Left lung (tissue), 10 donors: ENCODE results near the gene SSC5D. TPM values are rescaled to one million over a fixed set of nuclear protein-coding genes. Genes with fewer than 3 reads are reported as not detected.

Experiments
- ATAC-seq: fragments of 200-7000 bp; cut with Tn5 transposase; one replicate; pipeline ENCODE4 v1.9.1; 2020; ENCODE audit warnings: moderate library complexity
- DNase-seq, 4 donors: peaks; one replicate each; pipeline ENCODE4 v3.0.0-alpha.2; 2013 to 2020
- H3K27ac ChIP-seq, 2 donors: fragments of 200-600 bp; sonication (generic) in 1 of 2; one replicate each; pipeline versions ENCODE4 v1.5.0 to v1.8.0; 2020 to 2021
- H3K27me3 ChIP-seq, 2 donors: fragments of 200-600 bp; sonication (generic) in 1 of 2; one replicate each; pipeline versions ENCODE4 v1.5.0 to v1.8.0; 2020 to 2021
- H3K36me3 ChIP-seq, 2 donors: fragments of 200-600 bp; sonication (generic) in 1 of 2; one replicate each; pipeline versions ENCODE4 v1.5.0 to v1.8.0; 2020 to 2021
- H3K4me1 ChIP-seq, 2 donors: fragments of 200-600 bp; one replicate each; pipeline ENCODE4 v1.8.0; 2021
- H3K4me3 ChIP-seq, 2 donors: fragments of 200-600 bp; sonication (generic) in 1 of 2; one replicate each; pipeline versions ENCODE4 v1.5.0 to v1.8.0; 2020 to 2021; ENCODE audit warnings: mild to moderate bottlenecking in 1 of 2
- H3K9me3 ChIP-seq, 2 donors: fragments of 200-600 bp; sonication (generic) in 1 of 2; one replicate each; pipeline versions ENCODE4 v1.5.0 to v1.8.0; 2020 to 2021
- intact Hi-C, 2 donors: fragments of 100-400 bp; cut with DNase I; formaldehyde crosslinking; loops; one replicate each; pipeline versions ENCODE4 v1.11.2 to v1.14.2; 2022
- polyA plus RNA-seq, 6 donors: library from polyadenylated mRNA; unstranded; fragments of 120-200 nt; gene quantifications; one replicate each; pipeline ENCODE4 v1.2.1, GENCODE V29; 2013; ENCODE audit not compliant: insufficient read length in 6 of 6
- total RNA-seq, 2 donors: library from RNA; stranded (reverse); fragmentation: NEBNext Ultra II Directional; extraction: Animal tissue kit (Norgen Biotek cat#: 25700); gene quantifications; one replicate each; pipeline ENCODE4 v1.2.1, GENCODE V29; 2021
- TF ChIP-seq, protein P1 (sequence below), 2 donors: fragments of 200-600 bp; sonication (generic) in 1 of 2; IDR thresholded peaks; one replicate each; pipeline versions ENCODE4 v1.5.0 to v1.8.0; 2021; ENCODE audit warnings: antibody characterized with exemption in 2 of 2
- donor health status: DM: no; HTN: yes; CAD: no.
- donor health status: DM: no; HTN: no; CAD: no.

SSC5D gene
- total and polyA plus RNA-seq, 8 donors, result 4.1 to 45.9 (median 8.0) TPM

DNA sequence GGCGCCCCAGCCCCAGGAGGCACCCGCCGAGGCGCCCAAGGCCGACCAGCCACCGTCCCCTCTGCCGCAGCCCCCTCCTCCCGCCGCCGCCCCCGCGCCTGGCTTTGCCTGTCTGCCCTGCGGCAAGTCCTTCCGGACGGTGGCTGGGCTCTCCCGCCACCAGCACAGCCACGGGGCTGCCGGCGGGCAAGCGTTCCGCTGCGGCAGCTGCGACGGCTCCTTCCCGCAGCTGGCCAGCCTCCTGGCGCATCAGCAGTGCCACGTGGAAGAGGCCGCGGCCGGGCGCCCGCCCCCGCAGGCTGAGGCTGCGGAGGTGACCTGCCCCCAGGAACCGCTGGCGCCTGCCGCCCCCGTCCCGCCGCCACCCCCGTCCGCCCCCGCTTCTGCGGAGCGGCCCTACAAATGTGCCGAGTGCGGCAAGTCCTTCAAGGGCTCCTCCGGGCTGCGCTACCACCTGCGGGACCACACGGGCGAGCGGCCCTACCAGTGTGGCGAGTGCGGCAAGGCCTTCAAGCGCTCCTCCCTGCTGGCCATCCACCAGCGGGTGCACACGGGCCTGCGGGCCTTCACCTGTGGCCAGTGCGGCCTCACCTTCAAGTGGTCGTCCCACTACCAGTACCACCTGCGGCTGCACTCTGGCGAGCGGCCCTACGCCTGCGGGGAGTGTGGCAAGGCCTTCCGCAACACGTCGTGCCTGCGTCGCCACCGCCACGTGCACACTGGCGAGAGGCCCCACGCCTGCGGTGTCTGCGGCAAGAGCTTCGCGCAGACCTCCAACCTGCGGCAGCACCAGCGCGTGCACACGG is 5.9 kb upstream of the SSC5D start:
- intact Hi-C loops, result no loop called here
- peaks cover 0 to 19% of the 10 kb centered on the region in 2 donors for H3K27me3 ChIP-seq
- peaks cover 0 to 36% of the 10 kb centered on the region in 2 donors for H3K36me3 ChIP-seq
- H3K4me1 ChIP-seq, result peaks cover 20 to 38% of the 10 kb centered on the region in 2 donors
- no peak overlapping the region for H3K27ac ChIP-seq
- no peaks in the 10 kb centered on the region for H3K9me3 ChIP-seq
- TF ChIP-seq, protein P1, sequence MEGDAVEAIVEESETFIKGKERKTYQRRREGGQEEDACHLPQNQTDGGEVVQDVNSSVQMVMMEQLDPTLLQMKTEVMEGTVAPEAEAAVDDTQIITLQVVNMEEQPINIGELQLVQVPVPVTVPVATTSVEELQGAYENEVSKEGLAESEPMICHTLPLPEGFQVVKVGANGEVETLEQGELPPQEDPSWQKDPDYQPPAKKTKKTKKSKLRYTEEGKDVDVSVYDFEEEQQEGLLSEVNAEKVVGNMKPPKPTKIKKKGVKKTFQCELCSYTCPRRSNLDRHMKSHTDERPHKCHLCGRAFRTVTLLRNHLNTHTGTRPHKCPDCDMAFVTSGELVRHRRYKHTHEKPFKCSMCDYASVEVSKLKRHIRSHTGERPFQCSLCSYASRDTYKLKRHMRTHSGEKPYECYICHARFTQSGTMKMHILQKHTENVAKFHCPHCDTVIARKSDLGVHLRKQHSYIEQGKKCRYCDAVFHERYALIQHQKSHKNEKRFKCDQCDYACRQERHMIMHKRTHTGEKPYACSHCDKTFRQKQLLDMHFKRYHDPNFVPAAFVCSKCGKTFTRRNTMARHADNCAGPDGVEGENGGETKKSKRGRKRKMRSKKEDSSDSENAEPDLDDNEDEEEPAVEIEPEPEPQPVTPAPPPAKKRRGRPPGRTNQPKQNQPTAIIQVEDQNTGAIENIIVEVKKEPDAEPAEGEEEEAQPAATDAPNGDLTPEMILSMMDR (IDR thresholded peaks at IDR 0.05), result no peak
- DNase-seq, result peak in 1 of 4 donors; percentile 76
- no peak for ATAC-seq
- no peak overlapping the region for H3K4me3 ChIP-seq

DNA sequence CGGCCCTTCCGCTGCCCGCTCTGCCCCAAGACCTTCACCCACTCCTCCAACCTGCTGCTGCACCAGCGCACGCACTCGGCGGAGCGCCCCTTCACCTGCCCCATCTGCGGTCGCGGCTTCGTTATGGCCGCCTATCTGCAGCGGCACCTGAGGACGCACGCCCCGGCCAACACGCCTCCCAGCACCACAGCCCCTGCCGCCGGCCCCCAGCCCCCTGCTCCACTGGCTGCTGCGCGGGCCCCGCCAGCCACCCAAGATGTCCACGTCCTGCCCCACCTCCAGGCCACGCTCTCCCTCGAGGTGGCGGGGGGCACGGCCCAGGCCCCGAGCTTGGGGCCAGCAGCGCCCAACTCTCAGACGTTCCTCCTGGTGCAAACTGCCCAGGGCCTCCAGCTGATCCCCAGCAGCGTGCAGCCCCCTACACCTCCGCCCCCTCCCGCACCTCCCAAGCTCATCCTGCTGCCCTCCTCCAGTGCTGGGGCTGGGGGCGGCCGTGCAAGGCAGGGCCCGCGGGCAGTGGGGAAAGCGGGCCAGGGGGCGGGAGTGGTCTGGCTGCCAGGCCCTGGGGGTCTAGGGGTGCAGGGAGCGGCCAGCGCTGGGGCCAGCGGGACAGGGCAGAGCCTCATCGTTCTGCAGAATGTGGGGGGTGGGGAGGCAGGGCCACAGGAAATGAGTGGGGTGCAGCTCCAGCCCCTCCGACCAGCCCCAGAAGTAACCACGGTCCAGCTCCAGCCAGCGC is 5.1 kb upstream of the SSC5D start:
- peaks cover 0 to 36% of the 10 kb centered on the region in 2 donors for H3K36me3 ChIP-seq
- DNase-seq (peak in 1 of 4 donors; percentile 79), ATAC-seq (no peak)
- H3K27me3 ChIP-seq, result peaks cover 0 to 19% of the 10 kb centered on the region in 2 donors
- intact Hi-C loops, result no loop called here
- no peak overlapping the region for H3K27ac ChIP-seq
- peaks cover 16 to 30% of the 10 kb centered on the region in 2 donors for H3K4me1 ChIP-seq
- no peaks in the 10 kb centered on the region for H3K9me3 ChIP-seq
- TF ChIP-seq, protein P1 (IDR thresholded peaks at IDR 0.05), result no peak
- no peak overlapping the region for H3K4me3 ChIP-seq

GRCh38 chr19:55483706-55484592 is 4.3 kb upstream of the SSC5D start:
- ATAC-seq, result no peak
- intact Hi-C loops, result no loop called here
- Histone ChIP-seq H3K27ac (no peak overlapping the region), H3K9me3 (no peaks in the 10 kb centered on the region), H3K4me3 (peak overlapping the region in 1 of 2 donors; percentile 51), H3K27me3 (peaks cover 0 to 20% of the 10 kb centered on the region in 2 donors), H3K4me1 (peaks cover 16 to 30% of the 10 kb centered on the region in 2 donors), H3K36me3 (peaks cover 0 to 36% of the 10 kb centered on the region in 2 donors)
- DNase-seq, result peak in 1 of 4 donors; percentile 72
- TF ChIP-seq, protein P1 (IDR thresholded peaks at IDR 0.05), result no peak

DNA sequence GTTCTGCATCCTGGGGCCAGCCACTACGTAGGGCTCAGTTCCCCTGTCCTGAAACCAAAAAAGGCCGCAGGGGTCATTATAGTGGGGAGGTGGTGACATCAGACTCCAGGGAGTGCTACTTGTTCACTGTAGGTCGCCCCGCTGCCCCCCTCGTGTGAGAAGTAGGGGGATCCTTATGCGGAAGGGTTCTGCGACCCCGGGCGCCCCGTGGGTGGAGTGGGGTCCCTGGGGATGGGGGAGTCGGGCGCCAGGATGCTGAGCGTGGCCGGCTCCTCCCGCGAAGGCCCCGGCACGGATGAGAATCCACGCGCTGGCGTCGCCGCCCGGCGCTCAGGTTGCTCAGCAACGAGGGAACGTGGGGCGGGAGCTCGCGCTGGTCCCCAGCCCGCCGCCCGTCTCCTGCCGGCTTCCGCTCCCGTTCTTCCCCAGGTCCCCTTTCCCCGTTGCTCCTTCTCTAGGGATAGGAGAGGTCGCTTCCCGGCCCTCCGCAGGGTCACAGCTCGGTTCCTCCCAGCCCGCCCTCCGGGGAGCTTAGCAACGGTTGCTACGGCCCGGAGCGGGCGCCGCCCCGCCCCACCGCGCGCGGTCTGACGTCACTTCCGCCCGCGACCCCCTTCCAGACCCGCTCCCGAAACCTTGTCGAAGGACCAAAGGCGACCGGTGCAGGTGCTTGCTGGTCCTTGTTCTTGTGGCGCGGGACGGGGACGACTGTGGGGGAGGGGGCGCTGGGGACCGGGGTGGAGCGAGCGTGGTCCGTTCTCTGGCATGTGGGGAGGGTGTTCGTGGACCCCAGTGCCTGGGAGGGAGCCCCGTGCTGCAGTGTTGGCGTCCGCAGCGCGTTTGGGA is 3.4 kb upstream of the SSC5D start, which contains the start of gene NAT14:
NAT14 (plus strand) TSS at position 596 of the 846 bp plus-strand sequence. CDS start 521 bp downstream, outside the sequence.
- peak within 1 kb of the TSS; percentile 34 to 51 for H3K4me3 ChIP-seq
- TF ChIP-seq, protein P1 (IDR thresholded peaks at IDR 0.05), result no peak
- H3K4me1 ChIP-seq, result peaks cover 16 to 30% of the 10 kb centered on the region in 2 donors
- peak within 1 kb of the TSS; percentile 70 to 90 for H3K27ac ChIP-seq
- peaks cover 0 to 36% of the 10 kb centered on the region in 2 donors for H3K36me3 ChIP-seq
- ATAC-seq, result peak; percentile 42
- H3K9me3 ChIP-seq, result no peaks in the 10 kb centered on the region
- DNase-seq, result peak in 3 of 4 donors; percentile 81 to 85 (median 82)
- intact Hi-C loops, result no loop called here
- peaks cover 0 to 29% of the 10 kb centered on the region in 2 donors for H3K27me3 ChIP-seq
